GM12891 (cell line): ENCODE measurements around the gene NPRL2.

Experiments
- DNase-seq: peaks from one replicate; pipeline ENCODE4 v3.0.0; 2011; ENCODE audit warnings: low spot score; ENCODE audit not compliant: insufficient read length
- FAIRE-seq: peaks from 2 replicates; lab custom pipeline; 2011; peaks lifted over from hg19 to GRCh38; lab: Jason Lieb, UNC
- PAX5 ChIP-seq: IDR thresholded peaks from 2 replicates; pipeline ENCODE4 v1.6.1; 2011; ENCODE audit warnings: low read length, moderate library complexity, mild to moderate bottlenecking; ENCODE audit not compliant: insufficient read depth, severe bottlenecking
- POLR2A ChIP-seq: IDR thresholded peaks from 2 replicates; pipeline ENCODE4 v1.6.1; 2011; ENCODE audit warnings: low read depth, low read length, control low read depth
- POLR2AphosphoS5 ChIP-seq: IDR thresholded peaks from 2 replicates; pipeline ENCODE4 v1.6.1; 2011; ENCODE audit warnings: low read depth, low read length, control low read depth
- POU2F2 ChIP-seq: IDR thresholded peaks from 2 replicates; pipeline ENCODE4 v1.6.1; 2011; ENCODE audit warnings: low read depth, mild to moderate bottlenecking, control low read depth, low read length, moderate library complexity
- SPI1 ChIP-seq: IDR thresholded peaks from 2 replicates; pipeline ENCODE4 v1.6.1; 2011; ENCODE audit warnings: low read depth, low read length, control low read depth
- TAF1 ChIP-seq: IDR thresholded peaks from 2 replicates; pipeline ENCODE4 v1.6.1; 2011; ENCODE audit warnings: low read depth, low read length, control low read depth

NPRL2 gene

GRCh38 chr3:50364573-50365079 is 14.1 kb upstream of the NPRL2 start:
- DNase-seq (no peak), FAIRE-seq (no peak)
- TF ChIP-seq SPI1 (no peak), POU2F2 (no peak), POLR2A (no peak), POLR2AphosphoS5 (no peak), TAF1 (no peak), PAX5 (no peak)

DNA sequence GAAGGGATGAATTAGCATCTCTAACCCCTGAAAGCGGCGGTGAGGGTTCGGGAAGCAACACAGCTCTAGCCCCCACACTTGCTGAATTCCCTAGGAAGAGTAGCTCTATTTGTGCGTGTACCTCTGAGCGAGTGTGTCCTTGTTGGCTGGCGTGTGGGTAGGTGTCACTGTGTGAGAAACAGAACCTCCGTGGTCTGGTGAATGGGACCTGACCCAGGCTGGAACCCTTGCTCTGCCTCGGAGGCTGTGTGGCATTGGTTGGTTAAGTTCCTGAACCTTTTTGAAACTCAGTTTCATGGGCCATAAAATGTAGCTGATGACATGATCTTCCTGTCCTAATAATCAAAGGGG is 9.2 kb upstream of the NPRL2 start:
- DNase-seq, result no peak
- TF ChIP-seq POLR2A (no peak), PAX5 (no peak)
- FAIRE-seq, result no peak

- peak; percentile 99 for DNase-seq
- peak; percentile 65; the same call in 1 of the 2 replicates for TF ChIP-seq POLR2A
- TF ChIP-seq POLR2AphosphoS5, result peak; percentile 75
- no peak; the same call in 1 of the 2 replicates for TF ChIP-seq TAF1
- no peak for TF ChIP-seq SPI1
- peak; percentile 64 for TF ChIP-seq PAX5
- TF ChIP-seq POU2F2, result peak; percentile 44
- FAIRE-seq, result peak; percentile 99
These were observed 8.6 kb upstream of the NPRL2 start, which contains the start of gene TMEM115 for GRCh38 chr3:50358911-50359759. TSS of gene TMEM115 (minus strand) at chr3:50359521. CDS start at chr3:50359063, 458 bp downstream.

DNA sequence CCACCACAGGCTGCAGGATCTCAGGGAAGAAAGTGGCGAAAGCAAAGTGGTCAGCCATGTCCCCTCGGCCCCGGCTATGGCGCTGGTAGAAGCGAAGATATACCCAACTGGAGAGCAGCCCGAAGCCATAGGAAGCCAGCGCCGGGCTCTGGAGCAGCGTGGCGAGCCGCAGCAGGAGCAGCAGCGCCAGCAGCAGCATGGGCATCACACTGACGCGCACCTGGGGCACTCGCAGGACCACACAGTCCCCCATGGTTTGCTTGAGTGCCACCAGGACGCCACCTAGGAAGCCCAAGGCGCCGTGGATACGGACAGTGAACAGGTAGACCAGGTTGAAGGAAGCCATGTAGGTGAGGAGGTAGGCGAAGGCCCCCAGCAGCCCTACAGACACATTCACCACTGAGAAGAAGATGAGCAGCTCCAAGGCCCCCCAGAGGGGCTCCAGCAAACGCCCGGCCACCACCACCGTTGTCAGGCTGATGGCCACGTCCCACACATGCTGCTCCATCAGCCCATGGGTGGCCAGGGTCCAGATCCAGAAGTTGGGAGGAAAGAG is 7.9 kb upstream of the NPRL2 start:
- FAIRE-seq (no peak), DNase-seq (no peak)
- TF ChIP-seq PAX5 (no peak), POLR2A (no peak), POLR2AphosphoS5 (no peak), POU2F2 (no peak)

- DNase-seq (no peak), FAIRE-seq (no peak)
- TF ChIP-seq POLR2A, result no peak
- no peak for TF ChIP-seq POU2F2
- TF ChIP-seq SPI1, result no peak
- no peak for TF ChIP-seq PAX5
- no peak for TF ChIP-seq TAF1
- TF ChIP-seq POLR2AphosphoS5, result no peak
These were observed 6.9 kb upstream of the NPRL2 start for GRCh38 chr3:50357481-50357880.

GRCh38 chr3:50356553-50356952 is 6.0 kb upstream of the NPRL2 start:
- DNase-seq, result no peak
- TF ChIP-seq PAX5 (no peak), SPI1 (no peak), POU2F2 (no peak), POLR2A (no peak)
- no peak for FAIRE-seq

- no peak for FAIRE-seq
- TF ChIP-seq POU2F2 (no peak), POLR2AphosphoS5 (no peak), PAX5 (no peak), POLR2A (no peak), TAF1 (no peak), SPI1 (no peak)
These were observed 5.4 kb upstream of the NPRL2 start for GRCh38 chr3:50355829-50356552.

GRCh38 chr3:50354850-50355249 is 4.3 kb upstream of the NPRL2 start:
- TF ChIP-seq PAX5, result no peak
- TF ChIP-seq TAF1, result no peak
- TF ChIP-seq POU2F2, result no peak
- no peak for TF ChIP-seq SPI1
- no peak for TF ChIP-seq POLR2A
- no peak for TF ChIP-seq POLR2AphosphoS5
- DNase-seq (no peak), FAIRE-seq (no peak)

More at GRCh38 chr3:50355829-50356552, 5.4 kb upstream of the NPRL2 start:
- DNase-seq, result no peak

- TF ChIP-seq POU2F2, result no peak
- TF ChIP-seq TAF1, result no peak
- no peak for TF ChIP-seq PAX5
- TF ChIP-seq POLR2AphosphoS5, result no peak
- no peak for TF ChIP-seq POLR2A
- TF ChIP-seq SPI1, result no peak
- DNase-seq, result no peak
- FAIRE-seq, result no peak
These were observed 3.7 kb upstream of the NPRL2 start for GRCh38 chr3:50354186-50354764.
